Left renal cortex interstitium (tissue), 4 donors: ENCODE results near the gene CBS. TPM values are rescaled to one million over a fixed set of nuclear protein-coding genes. Genes with fewer than 3 reads are reported as not detected.

Experiments
- polyA plus RNA-seq, 4 donors: library from polyadenylated mRNA; unstranded; fragments of 120-200 nt; gene quantifications; one replicate each; pipeline ENCODE4 v1.2.1, GENCODE V29; 2013; ENCODE audit not compliant: insufficient read length in 4 of 4

Gene CBS
- polyA plus RNA-seq, 4 donors = 19.8 to 63.8 (median 40.4) TPM

Other genes with a start within 250 kb of the CBS start
- 10 to 100 TPM in 3 of 4 donors, 1 to 10 TPM in 1; 8.0 to 16.6 (median 13.1) TPM for gene WDR4, start 196.3 kb downstream of the CBS start, polyA plus RNA-seq
- gene NDUFV3, start 182.5 kb downstream of the CBS start, polyA plus RNA-seq = 10 to 100 TPM; 38.5 to 47.1 (median 43.2) TPM
- 1 to 10 TPM in 2 of 4 donors, under 1 TPM in 2; 0.13 to 1.8 (median 0.98) TPM for gene ERVH48-1, start 150.2 kb downstream of the CBS start, polyA plus RNA-seq
- gene PKNOX1, start 101.3 kb downstream of the CBS start, polyA plus RNA-seq = 10 to 100 TPM; 23.9 to 30.9 (median 26.8) TPM
- gene U2AF1, start 31.7 kb upstream of the CBS start, polyA plus RNA-seq = 10 to 100 TPM; 15.0 to 88.0 (median 68.9) TPM
- under 1 TPM in 2 of 4 donors, not detected in 2; 0.27 to 0.30 TPM for gene CRYAA, start 93.2 kb upstream of the CBS start, polyA plus RNA-seq